ENCODE measurements around the gene GPR42.

DNA sequence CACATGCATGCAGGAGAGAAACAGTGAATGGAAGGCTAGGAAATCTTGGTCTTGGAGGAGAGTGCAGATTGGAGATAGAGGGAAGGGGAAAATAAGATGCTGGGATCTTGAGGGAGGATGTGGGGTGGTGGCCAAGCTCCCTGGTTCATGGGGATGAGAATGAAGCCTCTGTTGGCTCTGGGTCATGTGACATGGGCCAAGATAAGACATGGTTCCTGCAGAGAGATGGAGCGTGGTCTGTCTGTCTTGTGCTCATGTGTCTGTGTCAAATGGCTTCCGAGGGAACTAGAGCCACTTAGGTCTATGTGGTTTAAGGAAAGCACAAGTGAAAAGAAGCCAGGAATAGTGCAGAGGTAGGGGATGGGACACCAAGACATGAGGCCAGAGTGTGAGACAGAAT is 46.4 kb downstream of the GPR42 start:
- TF ChIP-seq, protein P1, sequence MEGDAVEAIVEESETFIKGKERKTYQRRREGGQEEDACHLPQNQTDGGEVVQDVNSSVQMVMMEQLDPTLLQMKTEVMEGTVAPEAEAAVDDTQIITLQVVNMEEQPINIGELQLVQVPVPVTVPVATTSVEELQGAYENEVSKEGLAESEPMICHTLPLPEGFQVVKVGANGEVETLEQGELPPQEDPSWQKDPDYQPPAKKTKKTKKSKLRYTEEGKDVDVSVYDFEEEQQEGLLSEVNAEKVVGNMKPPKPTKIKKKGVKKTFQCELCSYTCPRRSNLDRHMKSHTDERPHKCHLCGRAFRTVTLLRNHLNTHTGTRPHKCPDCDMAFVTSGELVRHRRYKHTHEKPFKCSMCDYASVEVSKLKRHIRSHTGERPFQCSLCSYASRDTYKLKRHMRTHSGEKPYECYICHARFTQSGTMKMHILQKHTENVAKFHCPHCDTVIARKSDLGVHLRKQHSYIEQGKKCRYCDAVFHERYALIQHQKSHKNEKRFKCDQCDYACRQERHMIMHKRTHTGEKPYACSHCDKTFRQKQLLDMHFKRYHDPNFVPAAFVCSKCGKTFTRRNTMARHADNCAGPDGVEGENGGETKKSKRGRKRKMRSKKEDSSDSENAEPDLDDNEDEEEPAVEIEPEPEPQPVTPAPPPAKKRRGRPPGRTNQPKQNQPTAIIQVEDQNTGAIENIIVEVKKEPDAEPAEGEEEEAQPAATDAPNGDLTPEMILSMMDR (IDR thresholded peaks at IDR 0.05), result no peak
- no peak for TF ChIP-seq POLR2A (IDR thresholded peaks at IDR 0.05)
